HG03103 (cell line): ENCODE measurements around the gene NPEPL1.
"Not testable (repeated sequence)": the region's sequence is repeated elsewhere in the genome, so short reads cannot be mapped to it uniquely, and the experiment has no call there.

ENCODE experiments used
- ATAC-seq: cut with Tn5 transposase; IDR thresholded peaks from one replicate; pipeline ENCODE4 v1.9.1; 2021; ENCODE audit warnings: low read depth; ENCODE audit not compliant: unreplicated experiment

Gene NPEPL1

GRCh38 chr20:58753922-58754551 lies 61.4 kb downstream of the NPEPL1 start:
- ATAC-seq = no peak

DNA sequence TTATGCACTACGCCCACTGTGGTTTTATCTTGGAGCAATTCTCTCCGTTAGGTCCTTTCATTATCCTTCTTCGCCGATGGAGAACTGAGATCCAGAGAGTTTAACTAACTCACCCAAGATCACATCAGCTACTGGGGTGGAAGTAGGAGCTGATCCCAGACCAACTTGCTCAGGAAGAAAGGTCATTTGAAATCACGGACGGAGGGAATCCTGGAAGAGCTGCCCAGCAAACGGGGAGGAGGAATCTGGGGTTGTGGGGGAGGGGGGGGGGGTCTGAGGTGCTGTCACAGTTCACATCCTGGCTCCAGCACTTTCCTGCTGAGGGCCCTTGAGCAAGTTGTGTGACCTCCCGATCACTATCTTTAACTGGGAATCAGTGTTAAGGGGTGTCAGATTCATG lies 62.0 kb downstream of the NPEPL1 start:
- no peak for ATAC-seq

- ATAC-seq = no peak
Measured at GRCh38 chr20:58755062-58755697, 62.6 kb downstream of the NPEPL1 start.

- ATAC-seq = no peak
Measured at GRCh38 chr20:58755766-58756449, 63.3 kb downstream of the NPEPL1 start.

- no peak for ATAC-seq
Measured at GRCh38 chr20:58756450-58756775, 63.8 kb downstream of the NPEPL1 start.

GRCh38 chr20:58757647-58758046 lies 65.0 kb downstream of the NPEPL1 start:
- not testable (repeated sequence) for ATAC-seq

DNA sequence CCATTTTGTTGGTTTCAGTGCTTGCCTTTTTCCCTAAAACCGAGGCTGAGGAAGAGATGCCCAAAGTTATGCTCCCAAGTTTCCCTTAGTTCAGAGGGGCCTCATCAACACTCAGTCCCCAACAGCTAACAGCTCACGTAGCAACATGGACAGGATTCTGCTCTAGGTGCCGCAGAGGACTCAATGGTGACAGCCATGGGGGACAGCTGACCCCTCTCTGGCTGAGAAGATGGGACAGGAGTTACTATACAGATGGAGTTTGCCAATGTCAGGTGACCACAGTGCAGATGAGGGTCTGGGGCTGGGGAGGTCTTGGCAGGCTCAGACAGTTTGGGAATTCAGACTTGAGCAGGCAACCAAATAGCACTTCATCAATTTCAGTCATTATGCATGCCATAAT lies 67.3 kb downstream of the NPEPL1 start:
- ATAC-seq = no peak

- no peak for ATAC-seq
Measured at GRCh38 chr20:58760856-58761255, 68.3 kb downstream of the NPEPL1 start.

- ATAC-seq = no peak
Measured at GRCh38 chr20:58762120-58762519, 69.5 kb downstream of the NPEPL1 start.

- no peak for ATAC-seq
Measured at GRCh38 chr20:58763076-58763475, 70.5 kb downstream of the NPEPL1 start.
